HG03442 (cell line): ENCODE results near the gene PPME1.

Experiments
- ATAC-seq: cut with Tn5 transposase; IDR thresholded peaks from one replicate; pipeline ENCODE4 v1.9.1; 2021; ENCODE audit warnings: mild to moderate bottlenecking, moderate library complexity; ENCODE audit not compliant: unreplicated experiment

Gene PPME1

GRCh38 chr11:74221816-74222215 lies 50.7 kb downstream of the PPME1 start:
- no peak for ATAC-seq

DNA sequence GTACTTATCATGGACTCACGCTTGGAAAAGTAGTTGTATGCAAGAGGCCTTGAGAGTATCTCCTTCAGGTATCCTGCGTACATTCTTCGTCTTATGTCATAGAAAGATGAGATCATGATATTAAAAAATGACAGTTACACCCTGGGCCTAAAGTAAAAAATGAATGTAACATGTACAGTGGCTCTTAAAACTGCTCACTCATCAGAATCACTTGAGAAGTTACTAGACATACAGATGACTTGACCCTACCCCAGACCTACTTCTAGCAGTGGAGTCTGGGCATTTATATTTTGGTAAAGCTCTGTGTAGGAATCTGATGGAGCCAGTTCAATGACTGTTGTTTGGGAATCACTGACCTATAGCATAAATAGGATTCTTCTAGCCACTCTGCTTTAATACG lies 54.5 kb downstream of the PPME1 start:
- ATAC-seq, result no peak

DNA sequence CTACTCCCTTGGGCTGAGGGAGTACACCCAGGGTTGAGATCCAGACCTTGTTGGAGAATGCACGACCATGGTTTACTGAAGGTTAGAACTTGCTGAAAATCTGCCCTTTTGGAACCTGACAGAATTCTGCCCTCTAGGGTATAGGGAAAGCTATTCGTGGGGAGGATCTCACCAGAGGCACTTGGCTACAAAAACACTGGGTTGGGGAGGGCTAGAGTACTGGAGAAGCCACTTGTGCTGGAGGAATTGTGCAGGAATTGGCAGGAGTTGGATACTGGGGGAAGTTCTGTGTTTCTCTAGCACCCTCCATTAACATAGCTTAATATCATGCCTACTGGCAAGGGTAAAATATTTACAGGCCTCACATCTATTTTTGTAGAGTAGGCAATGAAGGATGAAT lies 55.8 kb downstream of the PPME1 start:
- ATAC-seq, result no peak

GRCh38 chr11:74232311-74232950 lies 61.3 kb downstream of the PPME1 start:
- no peak for ATAC-seq

GRCh38 chr11:74233683-74234082 lies 62.6 kb downstream of the PPME1 start:
- ATAC-seq, result no peak

DNA sequence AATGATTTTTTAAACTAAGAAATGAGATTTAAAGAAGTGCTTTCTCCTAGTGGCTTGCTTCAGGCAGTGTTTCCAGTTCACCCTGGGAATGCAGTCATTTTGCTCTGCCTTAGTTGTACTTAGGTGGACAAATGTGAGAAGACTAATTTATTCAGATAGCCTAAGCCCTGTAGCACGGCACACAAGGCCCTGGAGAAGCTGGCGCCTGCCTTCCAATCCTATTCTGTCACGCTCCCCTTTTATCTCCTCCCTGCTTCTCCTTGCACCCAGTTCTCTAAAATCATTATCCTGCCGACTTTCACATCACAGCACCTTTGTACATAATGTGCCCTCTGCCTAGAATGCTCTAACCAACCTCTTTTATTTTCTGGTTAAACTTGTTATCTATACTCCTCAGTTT lies 64.0 kb downstream of the PPME1 start:
- ATAC-seq, result no peak

- no peak for ATAC-seq
Measured at GRCh38 chr11:74237541-74237940, 66.5 kb downstream of the PPME1 start.

GRCh38 chr11:74238243-74238642 lies 67.2 kb downstream of the PPME1 start:
- ATAC-seq, result no peak

DNA sequence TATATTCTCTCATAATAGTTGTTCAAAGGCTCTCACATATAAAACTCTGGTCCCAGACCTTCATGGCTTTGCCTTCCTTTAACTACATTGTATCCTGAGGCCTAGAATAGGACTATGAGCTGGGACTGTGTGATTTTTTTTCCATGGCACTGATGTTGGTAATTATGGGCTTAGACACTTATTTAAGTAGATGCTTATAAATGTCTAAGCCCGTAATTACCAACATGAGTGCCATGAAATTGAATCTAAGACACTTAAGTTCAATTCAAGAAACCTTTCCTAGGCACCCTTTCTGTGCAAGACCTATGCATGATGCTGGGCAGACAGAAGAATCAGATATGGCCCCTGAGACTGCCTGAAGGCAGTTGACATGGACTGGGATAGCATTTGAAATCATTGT lies 77.4 kb downstream of the PPME1 start:
- ATAC-seq, result no peak

DNA sequence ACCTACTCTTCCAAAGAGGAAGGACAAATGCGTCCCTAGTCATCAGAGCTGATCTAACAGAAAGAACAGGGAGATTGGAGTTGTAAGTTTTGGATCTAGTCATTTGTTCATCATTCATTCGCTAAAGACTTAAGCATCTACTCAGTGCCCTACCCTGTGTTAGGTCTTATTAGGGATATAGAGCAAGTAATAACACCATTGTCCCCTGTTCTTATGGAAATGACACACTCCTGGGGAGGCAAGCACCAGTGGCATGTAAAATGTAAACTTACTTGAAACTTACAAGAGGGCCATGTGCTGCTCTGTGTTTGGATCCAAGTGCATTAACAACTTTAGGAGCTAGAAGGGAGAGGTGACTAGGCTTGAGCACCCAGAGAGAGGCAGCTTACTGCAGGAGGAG lies 78.4 kb downstream of the PPME1 start:
- no peak for ATAC-seq

GRCh38 chr11:74253361-74253760 lies 82.3 kb downstream of the PPME1 start:
- ATAC-seq, result no peak

GRCh38 chr11:74255741-74256375 lies 84.8 kb downstream of the PPME1 start:
- no peak for ATAC-seq

GRCh38 chr11:74256378-74257133 lies 85.5 kb downstream of the PPME1 start:
- no peak for ATAC-seq

DNA sequence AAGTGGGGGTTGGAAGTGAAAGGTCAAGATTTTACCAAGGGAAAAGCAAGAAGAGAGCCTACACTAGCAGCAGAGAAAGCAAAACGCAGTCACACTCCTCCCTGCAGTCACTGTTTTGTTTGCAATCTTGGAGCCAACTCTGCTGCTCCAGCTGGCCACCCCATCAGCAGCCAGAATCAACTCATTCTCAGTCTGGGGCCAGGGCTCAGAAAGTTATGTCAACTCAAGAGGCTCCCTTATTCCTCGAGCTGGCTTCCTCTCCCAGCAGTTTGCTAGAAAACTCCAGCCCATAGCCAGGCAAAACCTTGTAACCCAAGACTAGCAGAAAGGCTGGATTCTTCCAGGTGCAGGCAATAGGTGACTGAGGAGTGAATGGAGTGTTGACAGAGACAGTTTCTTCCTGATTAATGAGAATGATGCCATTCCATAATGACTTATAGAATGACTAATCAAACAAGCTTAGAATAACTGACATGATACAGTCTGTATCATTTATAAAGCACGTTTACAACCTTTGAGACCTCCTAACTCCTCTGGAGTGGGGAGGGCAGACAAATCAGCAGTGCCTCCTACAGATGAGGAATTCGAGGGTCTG lies 87.0 kb downstream of the PPME1 start:
- no peak for ATAC-seq

GRCh38 chr11:74262725-74263124 lies 91.6 kb downstream of the PPME1 start:
- ATAC-seq, result no peak

- ATAC-seq, result no peak
Measured at GRCh38 chr11:74265256-74265655, 94.2 kb downstream of the PPME1 start.

DNA sequence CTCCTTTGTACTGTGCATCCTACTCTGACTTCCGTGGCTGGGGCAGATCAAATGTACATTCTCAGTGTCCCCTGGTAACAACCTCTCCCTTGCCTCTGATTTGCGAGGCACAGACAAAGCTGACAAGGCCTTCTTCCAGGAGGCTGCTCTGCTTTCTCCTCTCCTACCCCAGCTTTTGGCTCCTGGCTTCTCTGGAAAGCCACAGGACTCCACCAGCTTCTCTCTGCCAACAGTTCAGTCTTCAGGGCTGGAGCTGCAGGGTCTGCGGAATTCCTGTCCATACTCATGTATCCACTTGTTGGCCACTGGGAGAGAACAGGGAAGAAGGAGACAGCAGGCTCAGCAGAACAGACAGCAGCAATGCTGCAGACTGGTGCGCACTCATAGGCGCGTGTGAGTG lies 95.9 kb downstream of the PPME1 start:
- no peak for ATAC-seq

GRCh38 chr11:74268456-74268855 lies 97.4 kb downstream of the PPME1 start:
- no peak for ATAC-seq

DNA sequence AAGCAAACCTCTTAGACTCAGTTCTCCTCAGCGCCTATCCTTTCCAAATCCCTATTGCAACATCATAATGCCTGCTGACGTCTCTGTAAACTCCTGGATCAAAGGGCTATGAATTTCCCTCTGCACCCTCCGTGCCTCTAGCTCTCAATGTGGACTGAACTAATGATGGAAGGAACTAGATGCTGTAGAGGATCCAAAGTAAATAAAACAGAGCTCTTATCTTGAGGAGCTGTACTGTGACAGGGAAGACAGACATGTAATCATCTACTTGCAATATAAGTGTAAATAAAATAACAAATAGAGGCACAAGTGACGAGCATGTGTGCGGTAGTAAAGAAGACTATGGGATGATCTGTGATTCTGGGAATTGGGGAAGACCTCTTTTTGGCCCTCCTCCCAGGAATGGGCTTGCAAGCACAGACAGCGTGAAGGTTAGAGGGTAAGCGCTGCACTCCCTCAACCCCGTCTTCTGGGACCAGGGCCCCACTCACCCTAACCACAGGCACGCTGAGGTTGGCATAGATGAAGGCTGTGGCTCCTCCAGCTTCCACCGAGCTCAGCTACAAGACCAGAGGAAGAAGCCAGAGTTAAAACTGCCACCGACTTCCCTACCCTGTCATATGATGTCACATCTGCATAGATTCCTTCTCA lies 98.2 kb downstream of the PPME1 start:
- ATAC-seq, result no peak

- ATAC-seq, result no peak
Measured at GRCh38 chr11:74272276-74272675, 101.2 kb downstream of the PPME1 start.

GRCh38 chr11:74276581-74276980 lies 105.5 kb downstream of the PPME1 start:
- no peak for ATAC-seq
